B cell (primary cell): Measurements from ENCODE around the gene PHF21A.

Source experiments
- CTCF ChIP-seq: fragments of 200-600 bp; IDR thresholded peaks from one replicate; pipeline ENCODE4 v1.8.0; 2022; ENCODE audit warnings: antibody characterized with exemption, mild to moderate bottlenecking
- EZH2 ChIP-seq: IDR thresholded peaks from 2 replicates; pipeline ENCODE4 v1.6.1; 2012; ENCODE audit warnings: borderline replicate concordance, low read depth, mild to moderate bottlenecking, moderate library complexity, low read length; ENCODE audit not compliant: insufficient read depth, poor library complexity, severe bottlenecking

- TF ChIP-seq CTCF (no peak), EZH2 (no peak)
Measured at GRCh38 chr11:46105134-46105628, 16.1 kb downstream of the PHF21A start.
